Brain pericyte (primary cell): ENCODE results near the gene DGKD.

Source experiments
- DNase-seq: peaks from one replicate; pipeline ENCODE4 v3.0.0-alpha.2; 2012; ENCODE audit warnings: low read depth, low spot score

Gene DGKD

GRCh38 chr2:233413046-233413445, 58.8 kb downstream of the DGKD start:
- no peak for DNase-seq

- DNase-seq: peak; percentile 53
These were observed 59.4 kb downstream of the DGKD start for GRCh38 chr2:233413559-233414272.

GRCh38 chr2:233414273-233414654, 60.0 kb downstream of the DGKD start:
- no peak for DNase-seq

- DNase-seq: no peak
These were observed 60.7 kb downstream of the DGKD start for GRCh38 chr2:233414777-233415570.

- DNase-seq: no peak
These were observed 61.9 kb downstream of the DGKD start for GRCh38 chr2:233416199-233416598.

- DNase-seq: no peak
These were observed 62.4 kb downstream of the DGKD start for GRCh38 chr2:233416706-233417105.

- DNase-seq: no peak
These were observed 63.0 kb downstream of the DGKD start for GRCh38 chr2:233417282-233417681.

GRCh38 chr2:233418052-233418760, 63.9 kb downstream of the DGKD start:
- no peak for DNase-seq

- DNase-seq: no peak
These were observed 64.7 kb downstream of the DGKD start for GRCh38 chr2:233418761-233419546.

- DNase-seq: no peak
These were observed 65.5 kb downstream of the DGKD start for GRCh38 chr2:233419602-233420391.

GRCh38 chr2:233421091-233421816, 67.0 kb downstream of the DGKD start:
- no peak for DNase-seq

GRCh38 chr2:233422050-233422639, 67.9 kb downstream of the DGKD start:
- no peak for DNase-seq

GRCh38 chr2:233422649-233423551, 68.6 kb downstream of the DGKD start:
- no peak for DNase-seq

- no peak for DNase-seq
These were observed 69.2 kb downstream of the DGKD start for GRCh38 chr2:233423552-233423860.

GRCh38 chr2:233424154-233424951, 70.1 kb downstream of the DGKD start:
- DNase-seq: no peak

- no peak for DNase-seq
These were observed 72.5 kb downstream of the DGKD start for GRCh38 chr2:233426619-233427342.

GRCh38 chr2:233428008-233428407, 73.7 kb downstream of the DGKD start:
- DNase-seq: no peak
